Measurements from ENCODE around the gene KHDRBS2. TPM values are rescaled to one million over a fixed set of nuclear protein-coding genes. Genes with fewer than 3 reads are reported as not detected.

KHDRBS2 gene
- total RNA-seq, 1 experiment from 2014 or later: 2.7 TPM

DNA sequence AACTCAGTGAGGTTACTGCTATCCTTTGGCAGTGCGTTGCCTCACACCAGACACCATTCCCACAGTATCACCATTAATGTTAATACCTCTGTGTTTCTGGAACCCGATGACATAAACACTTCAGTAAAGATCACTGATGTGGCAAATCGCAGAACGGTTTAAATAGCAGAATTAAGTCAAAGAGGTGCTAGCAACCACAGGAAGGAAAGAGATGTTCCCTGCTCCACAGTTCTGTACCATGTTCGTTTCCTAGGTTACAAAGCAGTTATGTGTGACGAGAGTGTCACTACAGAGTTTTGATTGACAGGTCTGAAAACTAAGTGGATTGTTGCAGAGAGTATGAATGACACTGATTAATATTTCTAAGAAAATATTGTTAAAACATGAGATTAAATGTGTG, 272.3 kb downstream of the KHDRBS2 start:
- H3K4me1 ChIP-seq (ENCODE audit: insufficient read depth, low read length): no peaks in the 10 kb centered on the region
- no peak overlapping the region for H3K9ac ChIP-seq (ENCODE audit: extremely low read depth, insufficient read length, low read length)
- H2AFZ ChIP-seq (ENCODE audit: low read length): no peak overlapping the region
- no peak overlapping the region for H4K91ac ChIP-seq (ENCODE audit: insufficient read length, low read depth, low read length)
- no peaks in the 10 kb centered on the region for H3K79me2 ChIP-seq (ENCODE audit: insufficient read depth, low read length)
- Mint-ChIP-seq H3K27me3 (ENCODE audit: low read depth) (no peaks in the 10 kb centered on the region), H3K4me1 (peaks cover 5 to 6% of the 10 kb centered on the region in 2 experiments; a peak in 2 of 4 replicates), H3K4me3 (no peak overlapping the region), H3K27ac (no peak overlapping the region), H3K9me3 (peaks cover 4 to 8% of the 10 kb centered on the region in 2 experiments; a peak in 4 of 5 replicates), H3K36me3 (ENCODE audit: insufficient read depth in 1 of 3, low read depth in 3 of 3) (peaks cover 9 to 14% (median 13%) of the 10 kb centered on the region in 3 experiments)
- no peak overlapping the region for H2AK5ac ChIP-seq (ENCODE audit: insufficient read length, low read length)
- no peak for DNase-seq
- H2BK15ac ChIP-seq (ENCODE audit: low read depth, low read length): no peak overlapping the region
- no peak overlapping the region for H2BK12ac ChIP-seq (ENCODE audit: insufficient read length, low read depth, low read length)
- no peak overlapping the region for H3K27ac ChIP-seq (ENCODE audit: insufficient read length, low read depth, low read length)
- H2BK5ac ChIP-seq (ENCODE audit: insufficient read length, low read length): no peak overlapping the region
- H3K79me1 ChIP-seq (ENCODE audit: insufficient read depth, low read depth, low read length, poor library complexity, severe bottlenecking): no peaks in the 10 kb centered on the region
- H4K20me1 ChIP-seq (ENCODE audit: control insufficient read depth, insufficient read depth, insufficient read length): no peaks in the 10 kb centered on the region
- H4K5ac ChIP-seq (ENCODE audit: insufficient read length, low read depth, low read length): no peak overlapping the region
- no peak overlapping the region for H2BK20ac ChIP-seq (ENCODE audit: low read depth, low read length, poor library complexity, severe bottlenecking)
- WGBS (ENCODE audit: extremely low coverage, insufficient read length, low lambda C conversion rate): no CpG with 5 or more reads among the region's 6 CpGs
- H2BK120ac ChIP-seq (ENCODE audit: low read depth, low read length, poor library complexity, severe bottlenecking): no peak overlapping the region
- H3K9me3 ChIP-seq (ENCODE audit: control insufficient read depth, low read depth, low read length): no peaks in the 10 kb centered on the region
- no peak overlapping the region for H3K4me2 ChIP-seq (ENCODE audit: insufficient read depth, insufficient read length, low read length)
- H3K23ac ChIP-seq (ENCODE audit: insufficient read length, low read depth, low read length): no peak overlapping the region
- H3K23me2 ChIP-seq (ENCODE audit: insufficient read length, low read depth, low read length, poor library complexity, severe bottlenecking): no peaks in the 10 kb centered on the region
- H4K8ac ChIP-seq (replicated peaks; ENCODE audit: insufficient read length, low read depth, low read length): no peak overlapping the region
- no peaks in the 10 kb centered on the region for H3K27me3 ChIP-seq (ENCODE audit: insufficient read depth, low read length)
- no peak overlapping the region for H3K56ac ChIP-seq (ENCODE audit: insufficient read length, low read depth, low read length)
- H3K18ac ChIP-seq (ENCODE audit: insufficient read length, low read depth, low read length): no peak overlapping the region
- H3K4ac ChIP-seq (ENCODE audit: low read depth, low read length): no peak overlapping the region
- H3K14ac ChIP-seq (ENCODE audit: insufficient read depth, low read length): no peak overlapping the region
- TF ChIP-seq, protein P1, sequence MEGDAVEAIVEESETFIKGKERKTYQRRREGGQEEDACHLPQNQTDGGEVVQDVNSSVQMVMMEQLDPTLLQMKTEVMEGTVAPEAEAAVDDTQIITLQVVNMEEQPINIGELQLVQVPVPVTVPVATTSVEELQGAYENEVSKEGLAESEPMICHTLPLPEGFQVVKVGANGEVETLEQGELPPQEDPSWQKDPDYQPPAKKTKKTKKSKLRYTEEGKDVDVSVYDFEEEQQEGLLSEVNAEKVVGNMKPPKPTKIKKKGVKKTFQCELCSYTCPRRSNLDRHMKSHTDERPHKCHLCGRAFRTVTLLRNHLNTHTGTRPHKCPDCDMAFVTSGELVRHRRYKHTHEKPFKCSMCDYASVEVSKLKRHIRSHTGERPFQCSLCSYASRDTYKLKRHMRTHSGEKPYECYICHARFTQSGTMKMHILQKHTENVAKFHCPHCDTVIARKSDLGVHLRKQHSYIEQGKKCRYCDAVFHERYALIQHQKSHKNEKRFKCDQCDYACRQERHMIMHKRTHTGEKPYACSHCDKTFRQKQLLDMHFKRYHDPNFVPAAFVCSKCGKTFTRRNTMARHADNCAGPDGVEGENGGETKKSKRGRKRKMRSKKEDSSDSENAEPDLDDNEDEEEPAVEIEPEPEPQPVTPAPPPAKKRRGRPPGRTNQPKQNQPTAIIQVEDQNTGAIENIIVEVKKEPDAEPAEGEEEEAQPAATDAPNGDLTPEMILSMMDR (conservative IDR thresholded peaks at IDR 0.05): no peak
- no peak overlapping the region for H3T11ph ChIP-seq (ENCODE audit: low read length)

All from H9 (cell line).